ENCODE data around the gene TP73.

Gene TP73

GRCh38 chr1:3749512-3749911 lies 97.2 kb downstream of the TP73 start:
- DNase-seq (ENCODE audit: low read depth), result no peak
- TF ChIP-seq CTCF (IDR thresholded peaks at IDR 0.05; ENCODE audit: low read depth, low read length, missing control alignments), result no peak

GRCh38 chr1:3750741-3751140 lies 98.4 kb downstream of the TP73 start:
- no peak overlapping the region for H3K4me3 ChIP-seq (ENCODE audit: low read depth, low read length)
- in situ Hi-C loops (cut with HindIII; ENCODE audit: low sequenced_read_pairs), result no loop called here
- DNase-seq (ENCODE audit: low read depth), result no peak
- no peak for TF ChIP-seq CTCF (IDR thresholded peaks at IDR 0.05; ENCODE audit: low read depth, low read length, missing control alignments)

More at GRCh38 chr1:3749512-3749911, 97.2 kb downstream of the TP73 start:
- in situ Hi-C loops (cut with HindIII; ENCODE audit: low sequenced_read_pairs), result no loop called here
- H3K4me3 ChIP-seq (ENCODE audit: low read depth, low read length), result no peak overlapping the region

GRCh38 chr1:3752400-3752945 lies 100.2 kb downstream of the TP73 start, which contains the start of gene CCDC27:
Gene CCDC27 (plus strand): TSS chr1:3752450. CDS start chr1:3752482, 32 bp downstream.
- in situ Hi-C loops (cut with HindIII; ENCODE audit: low sequenced_read_pairs), result no loop called here
- DNase-seq (ENCODE audit: low read depth), result no peak
- no peak within 1 kb of the TSS for H3K4me3 ChIP-seq (ENCODE audit: low read depth, low read length)
- TF ChIP-seq CTCF (IDR thresholded peaks at IDR 0.05; ENCODE audit: low read depth, low read length, missing control alignments), result no peak

- no peak for TF ChIP-seq CTCF (IDR thresholded peaks at IDR 0.05; ENCODE audit: low read depth, low read length, missing control alignments)
- DNase-seq (ENCODE audit: low read depth), result no peak
- no peak overlapping the region for H3K4me3 ChIP-seq (ENCODE audit: low read depth, low read length)
- in situ Hi-C loops (cut with HindIII; ENCODE audit: low sequenced_read_pairs), result no loop called here
Observed at GRCh38 chr1:3753656-3754454, 101.5 kb downstream of the TP73 start.

GRCh38 chr1:3756394-3756793 lies 104.1 kb downstream of the TP73 start:
- H3K4me3 ChIP-seq (ENCODE audit: low read depth, low read length), result no peak overlapping the region
- no peak for DNase-seq (ENCODE audit: low read depth)
- TF ChIP-seq CTCF (IDR thresholded peaks at IDR 0.05; ENCODE audit: low read depth, low read length, missing control alignments), result no peak
- in situ Hi-C loops (cut with HindIII; ENCODE audit: low sequenced_read_pairs), result no loop called here

GRCh38 chr1:3759164-3759563 lies 106.8 kb downstream of the TP73 start:
- TF ChIP-seq CTCF (IDR thresholded peaks at IDR 0.05; ENCODE audit: low read depth, low read length, missing control alignments), result no peak
- in situ Hi-C loops (cut with HindIII; ENCODE audit: low sequenced_read_pairs), result no loop called here
- no peak for DNase-seq (ENCODE audit: low read depth)
- no peak overlapping the region for H3K4me3 ChIP-seq (ENCODE audit: low read depth, low read length)
